GM23338 (cell line): Measurements from ENCODE around the gene SLC49A4. TPM values are rescaled to one million over a fixed set of nuclear protein-coding genes. Genes with fewer than 3 reads are reported as not detected.

Source experiments
- ATAC-seq: fragments of 200-7000 bp; cut with Tn5 transposase; 3 replicates; pipeline ENCODE4 v1.9.1; 2020
- DNase-seq: peaks from one replicate; pipeline ENCODE4 v3.0.0-alpha.2; 2015; ENCODE audit warnings: low spot score
- H2AFZ ChIP-seq: fragments of 200-600 bp; sonication (generic); 2 replicates; pipeline ENCODE4 v1.8.0; 2016; ENCODE audit warnings: antibody characterized with exemption, mild to moderate bottlenecking, moderate library complexity
- H3F3A ChIP-seq: fragments of 200-600 bp; sonication (generic); replicated peaks from 2 replicates; pipeline ENCODE4 v1.8.0; 2017; ENCODE audit warnings: antibody characterized with exemption, mixed run types, low read depth
- H3K27ac ChIP-seq: fragments of 200-600 bp; sonication (generic); 2 replicates; pipeline ENCODE4 v1.6.1; 2016; ENCODE audit warnings: low read depth
- H3K27me3 ChIP-seq: fragments of 200-600 bp; sonication (generic); 2 replicates; pipeline ENCODE4 v1.8.0; 2016; ENCODE audit warnings: mild to moderate bottlenecking, mixed run types, moderate library complexity; ENCODE audit not compliant: insufficient read depth
- H3K36me3 ChIP-seq: fragments of 200-600 bp; sonication (generic); 2 replicates; pipeline ENCODE4 v1.8.0; 2016; ENCODE audit warnings: mild to moderate bottlenecking; ENCODE audit not compliant: insufficient read depth
- H3K4me1 ChIP-seq: fragments of 200-600 bp; sonication (generic); 2 replicates; pipeline ENCODE4 v1.8.0; 2016; ENCODE audit warnings: mild to moderate bottlenecking, moderate library complexity; ENCODE audit not compliant: insufficient read depth
- H3K4me2 ChIP-seq: fragments of 200-600 bp; sonication (generic); 2 replicates; pipeline ENCODE4 v1.7.1; 2017; ENCODE audit warnings: mixed run types
- H3K4me3 ChIP-seq: fragments of 200-600 bp; sonication (generic); 2 replicates; pipeline ENCODE4 v1.6.1; 2016; ENCODE audit warnings: mixed run types
- H3K79me2 ChIP-seq: fragments of 200-600 bp; sonication (generic); replicated peaks from 2 replicates; pipeline ENCODE4 v1.8.0; 2017; ENCODE audit warnings: mild to moderate bottlenecking; ENCODE audit not compliant: insufficient read depth
- H3K9me2 ChIP-seq: fragments of 200-600 bp; sonication (generic); 2 replicates; pipeline ENCODE4 v1.8.0; 2017; ENCODE audit not compliant: insufficient read depth
- H4K20me1 ChIP-seq: fragments of 200-600 bp; sonication (generic); replicated peaks from 2 replicates; pipeline ENCODE4 v1.8.0; 2017; ENCODE audit warnings: mild to moderate bottlenecking; ENCODE audit not compliant: insufficient read depth
- H3K27ac Mint-ChIP-seq: 2 replicates; pipeline ENCODE4 v1.8.0; 2020; ENCODE audit warnings: inconsistent platforms, mild to moderate bottlenecking, moderate library complexity, mixed read lengths
- H3K27me3 Mint-ChIP-seq: 3 replicates; pipeline ENCODE4 v1.8.0; 2022; ENCODE audit warnings: low read depth, mild to moderate bottlenecking, moderate library complexity, mixed read lengths, inconsistent platforms; ENCODE audit not compliant: insufficient read depth, poor library complexity
- H3K36me3 Mint-ChIP-seq: 3 replicates; pipeline ENCODE4 v1.8.0; 2021; ENCODE audit warnings: low read depth, mild to moderate bottlenecking, inconsistent platforms, moderate library complexity, mixed read lengths
- H3K4me1 Mint-ChIP-seq: 3 replicates; pipeline ENCODE4 v1.8.0; 2020; ENCODE audit warnings: mild to moderate bottlenecking, inconsistent platforms, mixed read lengths
- H3K4me3 Mint-ChIP-seq: 3 replicates; pipeline ENCODE4 v1.8.0; 2021; ENCODE audit warnings: moderate library complexity, mild to moderate bottlenecking, inconsistent platforms, mixed read lengths
- H3K9me3 Mint-ChIP-seq: 3 replicates; pipeline ENCODE4 v1.8.0; 2020; ENCODE audit warnings: moderate library complexity, mild to moderate bottlenecking, inconsistent platforms, mixed read lengths
- CREB1 ChIP-seq: fragments of 250-450 bp; sonication (Bioruptor Pico); IDR thresholded peaks from 2 replicates; pipeline ENCODE4 v1.5.0; 2020; ENCODE audit warnings: low read depth, mild to moderate bottlenecking, moderate library complexity
- JUNB ChIP-seq: IDR thresholded peaks from one replicate; pipeline ENCODE4 v1.6.1; 2016; ENCODE audit warnings: antibody characterized with exemption; ENCODE audit not compliant: unreplicated experiment
- STAT1 ChIP-seq: IDR thresholded peaks from one replicate; pipeline ENCODE4 v1.6.1; 2016; ENCODE audit warnings: antibody characterized with exemption; ENCODE audit not compliant: unreplicated experiment
- ZNF462 ChIP-seq: fragments of 250-450 bp; sonication (Bioruptor Pico); IDR thresholded peaks from 2 replicates; pipeline ENCODE4 v1.5.0; 2020; ENCODE audit warnings: mild to moderate bottlenecking, moderate library complexity
- polyA plus RNA-seq: library from polyadenylated mRNA; unstranded; fragments of >200 nt; fragmentation: Nextera tagmentation; extraction: Ambion mirVana; gene quantifications from 2 replicates; pipeline ENCODE4 v1.2.1, GENCODE V29; 2016
- total RNA-seq: library from RNA; depleted of rRNA; stranded (reverse); fragments of >200 nt; shearing (Covaris generic); gene quantifications from 2 replicates; pipeline ENCODE4 v1.2.3, GENCODE V29; 2014

SLC49A4 gene
- total and polyA plus RNA-seq, 2 experiments from 2014 or later, result 3.7 to 16.8 TPM

- peaks cover 33% of the 10 kb centered on the region for H3K4me1 Mint-ChIP-seq
- no peaks in the 10 kb centered on the region for H3F3A ChIP-seq
- no peak overlapping the region; the same call in 2 of the 3 replicates for H3K4me3 Mint-ChIP-seq
- peak; percentile 31 for ATAC-seq
- no peak overlapping the region for H2AFZ ChIP-seq
- H3K79me2 ChIP-seq, result no peaks in the 10 kb centered on the region
- H3K27ac Mint-ChIP-seq, result peak overlapping the region; percentile 71
- H3K27ac ChIP-seq, result peak overlapping the region; percentile 9; the same call in 1 of the 2 replicates
- peaks cover 4% of the 10 kb centered on the region; the same call in 2 of the 3 replicates for H3K9me3 Mint-ChIP-seq
- TF ChIP-seq STAT1 (no peak), ZNF462 (CRISPR knock-in tag) (0 out of 2 replicates have a peak, but pooled peaks have one; percentile 14)
- no peaks in the 10 kb centered on the region; the same call in 1 of the 2 replicates for H3K9me2 ChIP-seq
- H3K4me3 ChIP-seq, result no peak overlapping the region
- no peaks in the 10 kb centered on the region for H3K27me3 Mint-ChIP-seq
- peak overlapping the region; percentile 10 for H3K4me2 ChIP-seq
- H3K36me3 ChIP-seq, result no peaks in the 10 kb centered on the region
- peaks cover 5% of the 10 kb centered on the region; the same call in 1 of the 3 replicates for H3K36me3 Mint-ChIP-seq
- peaks cover 30% of the 10 kb centered on the region for H3K4me1 ChIP-seq
- no peaks in the 10 kb centered on the region for H3K27me3 ChIP-seq
- H4K20me1 ChIP-seq, result no peaks in the 10 kb centered on the region
- no peak for DNase-seq
Measured at GRCh38 chr3:122890720-122891220, 95.9 kb downstream of the SLC49A4 start.

- ATAC-seq, result no peak
- no peaks in the 10 kb centered on the region for H3F3A ChIP-seq
- H2AFZ ChIP-seq, result no peak overlapping the region
- no peak overlapping the region for H3K27ac Mint-ChIP-seq
- H3K4me1 Mint-ChIP-seq, result peaks cover 33% of the 10 kb centered on the region
- no peak overlapping the region for H3K27ac ChIP-seq
- no peak overlapping the region for H3K4me3 Mint-ChIP-seq
- no peaks in the 10 kb centered on the region for H3K27me3 ChIP-seq
- peaks cover 4% of the 10 kb centered on the region; the same call in 2 of the 3 replicates for H3K9me3 Mint-ChIP-seq
- peaks cover 5% of the 10 kb centered on the region; the same call in 1 of the 3 replicates for H3K36me3 Mint-ChIP-seq
- H3K4me2 ChIP-seq, result no peak overlapping the region
- H4K20me1 ChIP-seq, result no peaks in the 10 kb centered on the region
- no peak for DNase-seq
- no peaks in the 10 kb centered on the region for H3K27me3 Mint-ChIP-seq
- H3K79me2 ChIP-seq, result no peaks in the 10 kb centered on the region
- peaks cover 4% of the 10 kb centered on the region; the same call in 1 of the 2 replicates for H3K9me2 ChIP-seq
- H3K36me3 ChIP-seq, result no peaks in the 10 kb centered on the region
- H3K4me3 ChIP-seq, result no peak overlapping the region
- peaks cover 30% of the 10 kb centered on the region for H3K4me1 ChIP-seq
- no peak for TF ChIP-seq CREB1 (CRISPR knock-in tag)
- no peak for TF ChIP-seq JUNB
- no peak for TF ChIP-seq ZNF462 (CRISPR knock-in tag)
Measured at GRCh38 chr3:122892118-122892960, 97.5 kb downstream of the SLC49A4 start.
